HG02642 (cell line): ENCODE measurements around the gene IRF2.

Source experiments
- ATAC-seq: cut with Tn5 transposase; IDR thresholded peaks from one replicate; pipeline ENCODE4 v1.9.1; 2021; ENCODE audit warnings: mild to moderate bottlenecking; ENCODE audit not compliant: unreplicated experiment, poor library complexity

IRF2 gene

DNA sequence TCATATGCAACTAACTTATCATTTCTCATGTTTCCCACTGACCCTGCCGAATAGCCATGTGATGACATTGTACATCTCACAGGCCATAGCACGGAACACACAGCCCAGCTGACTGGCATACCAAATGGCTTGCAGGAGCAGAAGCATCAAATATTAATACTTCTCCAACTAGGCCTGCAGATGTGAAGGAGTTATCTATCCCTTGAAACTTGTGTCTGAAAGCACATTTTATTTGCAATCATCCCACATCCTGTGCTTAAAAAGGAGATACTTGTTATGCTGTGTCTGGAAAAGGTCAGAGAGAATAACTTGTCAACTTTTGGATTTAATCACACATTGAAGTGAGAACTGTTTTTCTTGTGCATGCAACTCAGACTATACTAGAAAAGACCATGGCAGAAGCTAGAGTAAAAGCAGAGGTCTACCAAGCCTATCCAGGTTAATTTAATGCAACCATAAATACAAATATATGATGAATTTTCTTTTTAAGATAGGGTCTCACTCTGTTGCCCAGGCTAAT, 100.4 kb downstream of the IRF2 start:
- no peak for ATAC-seq

DNA sequence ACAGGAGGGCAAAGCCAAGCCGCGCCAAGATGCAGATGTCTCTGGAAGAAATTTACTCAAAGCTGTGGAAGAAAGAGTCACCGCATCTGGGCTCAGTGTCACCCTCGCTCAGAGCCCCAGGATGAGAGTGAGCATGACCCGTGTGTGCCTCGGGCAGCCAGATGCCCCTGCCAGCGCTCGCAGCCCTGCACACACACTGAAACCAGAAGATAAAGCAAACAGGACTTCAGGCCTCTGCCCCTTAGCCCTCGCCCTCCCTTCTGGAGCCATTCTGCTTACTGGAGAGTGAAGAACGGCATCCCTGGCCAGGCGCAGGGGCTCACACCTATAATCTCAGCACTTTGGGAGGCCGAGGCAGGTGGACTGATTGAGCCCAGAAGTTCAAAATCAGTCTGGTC, 103.0 kb downstream of the IRF2 start:
- ATAC-seq = no peak

DNA sequence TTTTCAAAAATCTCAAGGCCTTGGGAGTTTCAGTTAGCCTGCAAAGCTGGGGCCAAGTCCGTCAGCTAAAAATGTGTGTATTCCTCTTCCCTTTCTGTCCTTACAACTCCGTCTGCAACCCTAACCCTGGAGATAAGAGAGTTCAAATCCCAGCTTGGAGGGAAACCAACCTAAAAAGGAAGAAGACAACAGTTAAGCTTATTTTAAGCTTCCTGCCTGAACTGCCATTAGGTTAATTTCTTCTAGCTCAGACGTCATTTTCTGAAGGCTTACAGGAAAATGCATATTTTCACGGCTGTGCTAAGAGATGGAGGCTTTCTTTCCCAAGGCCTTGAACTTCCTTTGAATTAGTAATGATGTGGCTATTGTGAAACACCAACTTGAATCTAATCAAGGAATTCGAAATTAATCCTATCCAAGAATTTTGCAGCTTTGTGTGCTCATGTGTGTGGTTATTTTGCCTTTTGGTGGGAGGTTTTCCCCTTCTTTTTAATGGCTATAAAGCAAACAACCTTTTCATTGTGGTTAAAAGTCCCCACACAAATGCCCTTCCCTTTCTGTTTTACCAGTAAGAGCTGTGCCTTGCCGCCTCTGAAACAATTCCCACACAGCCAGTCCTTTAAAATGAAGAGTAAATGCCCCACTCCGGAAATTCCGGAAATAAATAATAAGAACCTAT, 103.5 kb downstream of the IRF2 start:
- ATAC-seq = no peak

DNA sequence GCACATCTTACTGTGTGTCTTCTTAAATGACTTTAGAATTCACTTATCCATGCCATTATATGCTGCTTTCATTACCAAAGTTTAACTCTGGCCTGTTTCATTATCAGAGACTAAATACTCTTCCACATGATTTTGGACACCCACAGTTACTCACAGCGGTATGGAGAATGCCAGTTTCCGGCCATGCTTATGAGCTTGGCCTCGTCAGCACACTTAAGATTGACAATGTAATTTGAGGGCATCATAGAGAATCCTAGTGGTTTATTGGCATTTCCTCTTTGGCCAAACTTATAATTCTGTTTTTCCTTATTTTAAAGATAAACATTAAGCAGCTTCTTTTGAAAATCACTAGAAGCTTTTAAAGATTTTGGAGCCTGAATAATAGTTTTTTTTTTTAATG, 104.5 kb downstream of the IRF2 start:
- no peak for ATAC-seq

DNA sequence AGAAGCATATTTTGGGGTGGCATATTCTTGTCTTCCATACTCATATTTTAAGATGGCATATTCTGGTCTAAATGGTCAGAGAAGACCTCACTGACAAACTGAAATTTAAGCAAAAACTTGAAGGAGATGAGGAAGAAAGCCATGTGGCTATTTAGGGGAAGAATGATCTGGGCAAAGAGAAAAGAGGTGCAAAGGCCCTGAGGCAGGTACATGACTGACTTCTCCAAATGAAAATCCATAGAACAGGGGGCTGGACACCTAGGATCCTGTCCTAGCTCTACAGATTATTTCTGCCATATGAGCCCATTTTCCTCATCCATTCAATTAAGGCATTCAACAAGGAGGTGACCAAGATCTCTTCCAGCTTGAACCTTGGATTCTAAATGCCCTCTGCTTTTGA, 105.6 kb downstream of the IRF2 start:
- ATAC-seq = no peak

DNA sequence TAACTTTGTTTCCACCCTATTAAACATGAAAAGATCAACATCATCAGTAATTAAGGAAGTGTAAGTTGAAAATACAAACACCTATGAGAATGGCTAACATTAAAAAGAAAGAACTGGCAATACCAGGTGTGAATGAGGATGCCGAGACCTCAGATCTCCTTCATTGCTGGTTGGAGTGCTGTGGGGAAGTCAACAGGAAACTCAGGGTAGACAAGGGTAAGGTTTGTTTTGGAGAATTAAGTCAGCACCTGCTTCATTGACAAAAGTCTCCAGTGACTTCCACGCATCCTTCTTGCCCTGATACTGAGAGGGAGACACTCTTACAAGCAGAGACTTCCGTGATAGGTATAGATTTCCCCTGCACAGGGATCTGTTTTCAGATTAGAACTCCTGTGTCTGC, 106.1 kb downstream of the IRF2 start:
- no peak for ATAC-seq

DNA sequence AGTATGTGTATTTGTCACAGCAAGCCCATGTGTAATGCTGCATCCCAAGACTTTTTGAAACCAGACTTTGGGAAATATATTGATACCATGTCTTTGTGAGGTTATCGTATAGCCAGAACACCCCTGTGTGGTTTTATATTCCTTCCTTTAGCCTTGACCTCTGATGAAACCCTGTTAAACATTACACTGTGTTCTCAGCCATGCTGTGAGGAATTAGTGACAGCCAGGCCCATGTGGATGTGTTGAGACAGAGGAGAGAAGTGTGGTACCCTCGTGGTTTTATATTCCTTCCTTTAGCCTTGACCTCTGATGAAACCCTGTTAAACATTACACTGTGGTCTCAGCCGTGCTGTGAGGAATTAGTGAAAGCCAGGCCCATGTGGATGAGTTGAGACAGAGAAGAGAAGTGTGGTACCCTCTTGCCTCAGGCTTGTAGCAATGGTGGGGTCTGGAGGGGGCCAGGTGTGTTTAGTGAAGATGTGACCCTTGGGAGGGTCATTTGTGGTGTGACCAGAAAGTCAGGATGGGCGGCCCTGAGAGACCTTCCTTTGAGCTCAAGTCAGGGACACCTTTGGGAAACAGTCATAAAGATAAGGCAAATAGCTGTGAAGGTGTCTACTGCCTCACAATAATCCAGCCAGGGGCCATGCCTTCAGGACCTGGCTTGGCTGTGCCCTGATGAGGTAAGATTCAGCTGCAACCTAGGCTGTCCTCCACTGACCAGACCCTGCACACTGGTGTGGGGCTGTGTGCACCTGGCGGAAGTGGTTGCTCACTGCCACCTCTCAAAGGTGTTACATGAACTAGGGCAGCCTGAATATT, 110.0 kb downstream of the IRF2 start:
- ATAC-seq = peak; percentile 78

DNA sequence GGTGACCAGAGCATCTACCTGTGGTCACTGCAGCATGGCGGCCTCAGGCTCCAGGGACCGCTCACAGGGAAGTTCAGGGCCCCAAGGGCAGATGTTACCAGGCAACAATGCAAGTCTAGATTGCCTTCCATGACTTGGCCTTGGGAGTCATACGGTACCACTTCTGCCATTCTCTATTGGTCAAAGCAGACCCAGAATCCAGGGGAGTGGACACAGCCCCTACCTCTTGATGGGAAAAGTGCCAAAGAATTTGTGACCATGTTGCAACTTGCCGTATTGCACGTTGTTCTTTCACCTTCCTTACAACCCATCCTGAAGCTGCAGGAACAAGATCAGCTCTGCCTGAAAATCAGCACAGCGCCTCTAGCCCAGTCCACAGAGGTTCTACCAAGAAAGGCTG, 111.1 kb downstream of the IRF2 start:
- ATAC-seq = no peak

DNA sequence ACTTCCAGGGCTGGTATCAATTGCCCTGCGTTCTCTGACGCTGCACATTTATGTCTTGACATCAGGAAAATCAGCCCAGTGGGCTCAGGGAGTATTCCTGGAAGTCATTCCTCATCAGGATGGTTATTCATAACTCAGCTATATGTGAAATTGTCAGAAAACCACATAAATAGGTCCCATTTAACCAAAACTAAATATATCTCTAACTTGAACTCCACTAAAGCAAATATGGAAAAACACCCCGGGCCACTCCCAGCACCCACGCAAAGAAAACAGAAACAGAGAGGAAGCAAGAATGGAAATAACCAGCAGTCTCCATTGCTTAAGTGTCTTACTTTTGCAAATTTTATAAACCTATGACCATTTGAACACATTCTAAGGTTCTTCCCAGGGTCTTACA, 112.0 kb downstream of the IRF2 start:
- no peak for ATAC-seq

DNA sequence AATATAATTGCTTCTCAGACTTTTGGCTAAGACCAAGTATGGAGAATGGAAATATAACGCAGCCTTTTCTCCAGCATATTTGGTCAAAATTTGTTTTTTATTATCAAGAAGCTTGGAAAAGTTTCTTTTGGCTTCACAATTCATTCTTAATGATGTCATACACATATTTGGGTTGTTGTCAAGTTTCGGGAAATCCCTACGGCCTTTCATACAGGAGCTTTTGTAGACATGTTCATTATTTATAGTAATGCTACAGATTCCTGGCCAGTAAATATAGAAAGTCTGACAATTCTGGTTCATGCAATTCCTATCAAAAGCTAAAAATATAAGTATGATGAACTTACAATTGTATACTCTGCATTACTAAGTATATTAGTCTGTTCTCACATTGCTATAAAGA, 112.9 kb downstream of the IRF2 start:
- no peak for ATAC-seq

DNA sequence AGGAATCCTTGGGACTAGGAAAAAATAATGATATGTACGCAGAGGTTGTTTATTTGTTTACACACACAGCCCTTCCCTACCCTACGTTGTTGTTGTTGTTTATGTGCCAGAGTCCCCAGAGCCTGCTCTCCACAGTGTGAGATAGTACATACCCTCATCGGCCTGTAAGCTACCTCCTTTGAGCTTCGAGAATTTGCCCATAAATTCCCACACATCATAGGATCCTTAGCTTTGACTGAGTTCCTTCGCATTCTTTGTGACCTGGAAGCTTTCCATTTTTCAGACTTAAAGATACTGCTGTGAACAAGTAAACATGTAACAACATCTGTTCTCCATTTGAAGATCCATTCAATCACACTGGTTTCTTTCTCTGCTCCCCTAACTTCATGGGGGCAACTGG, 114.5 kb downstream of the IRF2 start:
- ATAC-seq = no peak

DNA sequence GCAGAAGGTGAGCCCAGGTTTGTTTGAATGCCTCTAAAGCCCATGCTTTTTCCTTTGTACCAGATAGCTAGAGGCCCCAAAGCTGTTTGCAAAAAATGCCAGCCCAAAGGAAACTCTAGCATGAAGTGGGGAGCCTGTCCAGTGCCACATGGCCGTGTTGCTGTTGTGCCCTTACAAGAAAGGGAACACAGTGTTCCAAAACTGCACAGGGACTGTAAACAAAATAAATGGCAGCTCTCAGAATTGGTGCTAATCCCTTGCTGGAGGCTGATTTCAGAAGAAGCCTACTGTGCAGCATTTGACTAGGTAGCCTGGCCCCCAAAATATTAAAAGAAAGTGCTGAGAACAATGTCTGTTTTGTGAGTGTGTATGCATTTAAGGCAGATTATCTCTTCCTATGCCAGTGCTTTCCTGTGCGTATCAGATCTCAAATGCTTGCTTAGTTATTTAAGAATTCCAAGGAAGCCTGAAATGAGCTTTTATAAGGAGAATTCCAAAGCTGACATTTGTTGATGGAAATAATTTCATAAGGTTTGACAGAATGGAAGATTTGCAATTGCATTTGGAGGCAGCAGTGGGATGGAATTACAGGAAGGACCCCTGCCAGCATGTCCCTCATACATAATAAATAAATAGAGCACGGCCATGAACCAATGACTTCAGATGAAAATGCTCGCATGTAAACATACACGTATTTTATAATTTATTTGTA, 115.7 kb downstream of the IRF2 start:
- ATAC-seq = no peak

DNA sequence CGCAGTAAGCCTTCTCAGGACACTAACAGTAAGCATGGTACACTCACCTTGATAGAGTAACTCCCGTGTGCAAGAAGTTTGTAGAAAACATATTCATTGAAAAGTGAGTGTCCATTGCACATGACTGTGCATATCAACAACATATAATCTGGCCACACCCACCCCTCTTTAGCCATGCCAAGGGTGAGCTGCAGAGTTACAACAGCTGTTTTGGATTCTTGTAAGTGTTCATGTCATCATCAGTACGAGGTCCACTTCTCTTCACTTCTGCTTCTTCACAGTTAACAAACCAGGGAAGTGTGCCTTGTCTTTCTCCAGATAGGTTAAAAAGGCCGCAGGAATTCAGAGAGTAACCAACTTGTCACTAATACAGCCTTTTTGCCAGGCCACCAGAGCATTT, 116.6 kb downstream of the IRF2 start:
- ATAC-seq = no peak

DNA sequence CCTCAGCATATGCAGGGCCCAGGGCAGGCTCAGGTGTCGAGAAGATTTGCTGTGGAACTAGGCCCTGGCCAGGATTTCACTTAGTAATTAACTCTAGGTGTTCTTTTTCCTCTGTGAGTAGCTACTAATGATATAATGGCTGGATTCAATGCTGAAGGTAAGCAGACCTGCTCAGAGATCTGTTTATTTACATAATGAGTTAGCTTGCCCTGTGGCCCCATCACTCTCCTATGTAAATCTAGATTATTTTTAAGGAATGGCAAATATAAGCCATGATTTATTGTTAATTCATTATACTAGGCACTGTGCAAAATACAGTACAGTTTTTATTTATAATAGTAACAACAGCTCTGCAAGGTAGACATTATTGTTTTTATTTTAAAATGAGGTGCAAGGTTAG, 117.2 kb downstream of the IRF2 start:
- no peak for ATAC-seq

DNA sequence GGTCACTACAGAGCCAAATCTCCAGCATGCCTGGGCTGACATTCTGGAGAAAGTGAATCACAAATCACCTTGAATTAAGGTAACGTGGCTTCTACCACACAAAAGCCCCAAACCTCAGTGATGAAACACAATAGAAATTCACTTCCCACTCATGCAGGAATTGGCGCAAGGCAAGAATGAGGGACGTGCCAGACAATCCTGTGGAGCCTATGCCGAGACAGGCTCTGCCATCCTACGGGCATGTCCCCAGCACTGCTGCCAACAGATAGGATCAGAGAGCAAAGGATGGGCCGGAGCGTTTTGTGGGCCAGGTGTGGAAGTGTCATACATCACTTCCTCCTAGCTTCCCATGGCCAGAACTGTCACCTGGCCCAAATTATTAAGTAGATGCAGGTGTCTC, 118.0 kb downstream of the IRF2 start:
- no peak for ATAC-seq

DNA sequence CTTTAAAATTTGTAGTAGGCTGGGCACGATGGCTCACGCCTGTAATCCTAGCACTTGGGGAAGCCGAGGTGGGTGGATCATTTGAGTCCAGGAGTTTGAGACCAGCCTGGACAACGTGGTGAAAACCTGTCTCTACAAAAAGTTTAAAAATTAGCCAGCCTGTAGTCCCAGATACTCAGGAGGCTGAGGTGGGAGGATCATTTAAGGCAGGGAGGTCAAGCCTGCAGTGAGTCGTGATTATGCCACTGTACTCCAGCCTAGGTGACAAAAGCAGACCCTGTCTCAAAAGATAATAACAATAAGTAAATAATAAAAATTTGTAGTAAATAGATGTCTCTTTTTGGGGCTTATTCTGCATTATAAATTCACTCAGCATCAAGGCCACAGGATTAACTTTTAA, 118.5 kb downstream of the IRF2 start:
- ATAC-seq = no peak

DNA sequence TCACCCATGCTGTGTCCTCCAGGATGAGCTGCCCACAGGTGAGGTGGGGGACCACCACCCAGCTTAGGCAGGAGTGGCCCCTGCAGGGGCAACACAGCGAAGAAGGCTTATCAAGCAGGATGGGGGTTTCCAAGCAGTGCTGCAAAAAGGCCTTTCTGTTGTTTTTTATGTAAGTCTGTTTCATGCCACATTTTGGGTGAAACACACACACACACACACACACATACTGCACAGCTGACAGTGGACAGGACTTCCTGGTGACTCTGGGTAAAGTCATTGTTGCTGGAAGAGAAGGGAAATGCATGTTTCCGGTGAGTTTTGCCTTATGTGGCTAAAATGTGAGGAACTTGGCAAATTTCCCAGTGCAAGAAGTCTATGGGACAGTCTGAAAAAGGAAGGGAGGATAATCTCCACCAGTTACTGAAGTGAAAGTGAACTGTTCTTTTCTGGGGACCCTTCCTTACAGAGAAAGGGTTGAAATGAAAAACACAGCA, 119.2 kb downstream of the IRF2 start:
- no peak for ATAC-seq

DNA sequence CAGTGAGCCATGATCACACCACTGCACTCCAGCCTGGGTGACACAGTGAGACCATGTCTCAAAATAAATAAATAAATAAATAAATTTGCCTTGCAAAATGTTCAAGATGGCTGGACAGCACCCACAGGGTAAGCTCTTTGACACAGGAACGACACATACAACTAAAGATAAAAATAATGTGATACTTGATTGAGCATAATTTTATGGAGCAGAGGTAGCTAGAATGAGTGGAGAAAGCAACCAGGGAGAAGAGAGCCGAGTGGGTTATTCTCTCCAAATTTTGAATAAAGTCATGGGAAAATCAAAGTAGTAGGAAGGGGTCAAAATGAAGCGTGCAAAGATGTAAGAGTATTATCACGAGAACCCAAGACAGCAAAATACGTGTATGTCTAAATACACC, 121.5 kb downstream of the IRF2 start:
- no peak for ATAC-seq

DNA sequence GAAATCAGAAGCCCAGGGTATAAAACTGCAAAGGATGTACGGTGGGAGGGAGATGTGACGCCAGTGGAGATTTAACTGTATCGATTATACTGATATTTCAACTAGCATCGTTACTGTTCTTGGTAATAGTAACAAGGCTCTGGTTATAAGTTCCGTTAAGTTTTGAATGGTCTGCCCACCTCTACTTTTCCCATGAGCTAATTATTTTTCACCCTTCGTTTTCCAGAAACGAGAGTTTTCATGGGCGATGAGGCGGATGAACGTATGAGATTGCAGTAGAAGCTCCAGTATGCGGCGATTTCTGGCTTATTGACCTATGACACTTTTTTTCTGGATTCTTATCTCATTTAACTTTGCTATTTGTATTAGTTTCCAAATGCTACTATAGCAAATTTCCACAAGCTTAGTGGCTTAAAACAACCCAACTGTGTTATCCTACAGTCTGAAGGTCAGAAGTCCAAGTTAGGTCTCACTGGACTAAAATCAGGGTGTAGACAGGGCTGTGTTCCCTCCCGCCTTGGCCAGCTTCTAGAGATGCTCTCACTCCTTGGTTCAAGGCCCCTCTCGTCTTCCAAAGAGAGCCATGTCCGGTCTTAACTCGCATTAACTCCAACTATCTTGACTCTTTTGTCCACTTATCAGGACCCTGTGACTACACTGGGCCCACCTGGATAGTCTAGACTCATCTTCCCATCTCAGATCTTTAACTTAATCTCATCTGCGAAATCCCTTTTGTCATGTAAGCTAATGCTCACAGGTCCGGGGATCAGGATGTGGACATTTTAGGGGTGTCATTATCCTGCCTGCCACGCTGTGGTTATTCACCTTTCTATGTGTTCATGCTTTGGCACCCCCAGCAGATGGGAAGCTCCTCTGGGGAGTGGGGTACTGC, 122.5 kb downstream of the IRF2 start:
- ATAC-seq = no peak

DNA sequence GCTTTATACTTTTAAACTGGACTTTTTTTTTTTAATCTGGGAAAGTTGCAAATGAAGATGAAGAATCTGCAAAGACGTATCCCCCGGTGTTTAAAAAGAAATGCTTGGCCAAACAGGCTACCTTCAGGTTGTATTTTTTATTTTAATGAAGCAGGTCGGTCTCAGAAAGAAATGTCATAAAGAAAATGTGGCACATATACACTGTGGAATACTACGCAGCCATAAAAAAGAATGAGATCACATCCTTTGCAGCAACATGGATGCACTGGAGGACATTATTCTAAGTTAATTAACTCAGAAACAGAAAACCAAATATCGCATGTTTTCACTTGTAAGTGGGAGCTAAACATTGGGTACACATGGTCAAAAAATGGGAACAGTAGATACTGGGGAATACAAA, 123.4 kb downstream of the IRF2 start:
- no peak for ATAC-seq
